ENCODE results near the gene USP22. TPM values are rescaled to one million over a fixed set of nuclear protein-coding genes. Genes with fewer than 3 reads are reported as not detected.

USP22 gene
- total and polyA plus RNA-seq, 2 of the 4 experiments (the other 2 are of a cell fraction): 161 to 319 TPM

GRCh38 chr17:21028192-21028591 lies 14.6 kb downstream of the USP22 start:
- no peak for DNase-seq
- Histone ChIP-seq H3K9me3 (ENCODE audit: control insufficient read depth, insufficient read depth, low read length) (no peaks in the 10 kb centered on the region), H2AK9ac (replicated peaks; ENCODE audit: low read depth, low read length, poor library complexity) (no peak overlapping the region), H4K5ac (ENCODE audit: low read depth, low read length) (no peak overlapping the region), H2BK15ac (ENCODE audit: low read depth, low read length) (no peak overlapping the region), H3K9me1 (ENCODE audit: insufficient read depth, low read length) (peaks cover 40% of the 10 kb centered on the region), H3K4me3 (ENCODE audit: insufficient read depth, low read depth, low read length) (no peak overlapping the region), H3K23ac (ENCODE audit: low read depth, low read length) (no peak overlapping the region), H2BK120ac (ENCODE audit: low read depth, low read length) (no peak overlapping the region), H2AK5ac (ENCODE audit: low read depth, low read length) (no peak overlapping the region), H3K4me2 (ENCODE audit: low read depth, low read length) (no peak overlapping the region), H3K79me1 (ENCODE audit: low read depth in 1 of 2, low read length in 2 of 2) (peaks cover 0 to 70% of the 10 kb centered on the region in 2 experiments; a peak in 2 of 4 replicates), H4K20me1 (ENCODE audit: insufficient read depth, low read length) (peaks cover 100% of the 10 kb centered on the region), H4K8ac (ENCODE audit: low read depth in 2 of 2, low read length in 2 of 2) (no peak overlapping the region), H2BK5ac (ENCODE audit: low read depth, low read length, poor library complexity, severe bottlenecking) (no peak overlapping the region), H3K56ac (ENCODE audit: extremely low read depth, insufficient read depth, low read length) (no peak overlapping the region), H3K4me1 (ENCODE audit: control insufficient read depth, insufficient read depth, low read length) (peaks cover 26% of the 10 kb centered on the region), H2AFZ (replicated peaks; ENCODE audit: low read length, poor library complexity) (no peak overlapping the region), H2BK20ac (ENCODE audit: low read depth, low read length) (no peak overlapping the region), H3K4ac (ENCODE audit: low read depth, low read length) (no peak overlapping the region), H3K18ac (ENCODE audit: low read depth, low read length) (no peak overlapping the region), H3K9ac (ENCODE audit: low read depth, low read length) (no peak overlapping the region), H3K27me3 (ENCODE audit: control insufficient read depth, insufficient read depth, low read length) (no peaks in the 10 kb centered on the region), H3K27ac (ENCODE audit: insufficient read depth, low read length) (no peak overlapping the region), H3K36me3 (ENCODE audit: control insufficient read depth, insufficient read depth, low read length) (peaks cover 41% of the 10 kb centered on the region), H4K91ac (ENCODE audit: insufficient read depth, low read depth, low read length) (no peak overlapping the region), H3K14ac (replicated peaks; ENCODE audit: low read depth, low read length) (no peak overlapping the region)
- dilution Hi-C loops (cut with HindIII; ENCODE audit: low sequenced_read_pairs, unreplicated experiment) (no loop called here), intact Hi-C loops (cut with micrococcal nuclease) (no loop called here), in situ Hi-C loops (cut with MboI; ENCODE audit: low sequenced_read_pairs) (no loop called here)
- no TSS peak for BruUV-seq (replicated peaks)
- WGBS, 2 experiments (ENCODE audit: extremely low coverage in 2 of 2, insufficient read length in 1 of 2): 96% methylated on average over 11 of the region's 13 CpGs; no CpG with 5 or more reads in 1 of the 2 experiments
- ChIA-PET POLR2A (ENCODE audit: unreplicated experiment) (no interaction called here), CTCF (no interaction called here)
- ATAC-seq (ENCODE audit: low read depth): no peak
- TF ChIP-seq MAZ (IDR thresholded peaks at IDR 0.05; ENCODE audit: borderline replicate concordance, low read depth, low read length): no peak
